ENCODE measurements around the gene STARD5.

STARD5 gene

DNA sequence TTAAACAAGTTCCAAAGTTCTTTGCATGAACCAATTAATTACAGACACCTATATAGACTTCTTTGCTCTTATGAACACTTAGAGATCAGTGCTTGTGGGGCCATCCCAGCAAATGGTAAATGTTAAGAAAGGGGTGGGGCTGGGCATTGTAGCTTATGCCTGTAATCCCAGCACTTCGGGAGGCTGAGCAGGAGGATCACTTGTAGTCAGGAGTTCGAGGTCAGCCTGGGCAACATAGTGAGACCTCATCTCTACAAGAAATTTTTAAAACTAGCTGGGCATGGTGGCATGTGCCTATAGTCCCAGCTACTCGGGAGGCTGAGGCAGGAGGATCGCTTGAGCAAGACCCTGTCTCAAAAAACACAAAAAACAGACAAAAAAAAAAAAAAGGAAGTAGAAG is 19.4 kb upstream of the STARD5 start:
- no peak for DNase-seq (ENCODE audit: low read depth)
- TF ChIP-seq, protein P1, sequence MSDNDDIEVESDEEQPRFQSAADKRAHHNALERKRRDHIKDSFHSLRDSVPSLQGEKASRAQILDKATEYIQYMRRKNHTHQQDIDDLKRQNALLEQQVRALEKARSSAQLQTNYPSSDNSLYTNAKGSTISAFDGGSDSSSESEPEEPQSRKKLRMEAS (IDR thresholded peaks at IDR 0.05; ENCODE audit: low read depth, low read length), result no peak
- TF ChIP-seq POLR2A (IDR thresholded peaks at IDR 0.05; ENCODE audit: extremely low read depth, insufficient read length), result no peak
- TF ChIP-seq MYC (IDR thresholded peaks at IDR 0.05; ENCODE audit: low read depth, low read length), result no peak
- TF ChIP-seq, protein P2, sequence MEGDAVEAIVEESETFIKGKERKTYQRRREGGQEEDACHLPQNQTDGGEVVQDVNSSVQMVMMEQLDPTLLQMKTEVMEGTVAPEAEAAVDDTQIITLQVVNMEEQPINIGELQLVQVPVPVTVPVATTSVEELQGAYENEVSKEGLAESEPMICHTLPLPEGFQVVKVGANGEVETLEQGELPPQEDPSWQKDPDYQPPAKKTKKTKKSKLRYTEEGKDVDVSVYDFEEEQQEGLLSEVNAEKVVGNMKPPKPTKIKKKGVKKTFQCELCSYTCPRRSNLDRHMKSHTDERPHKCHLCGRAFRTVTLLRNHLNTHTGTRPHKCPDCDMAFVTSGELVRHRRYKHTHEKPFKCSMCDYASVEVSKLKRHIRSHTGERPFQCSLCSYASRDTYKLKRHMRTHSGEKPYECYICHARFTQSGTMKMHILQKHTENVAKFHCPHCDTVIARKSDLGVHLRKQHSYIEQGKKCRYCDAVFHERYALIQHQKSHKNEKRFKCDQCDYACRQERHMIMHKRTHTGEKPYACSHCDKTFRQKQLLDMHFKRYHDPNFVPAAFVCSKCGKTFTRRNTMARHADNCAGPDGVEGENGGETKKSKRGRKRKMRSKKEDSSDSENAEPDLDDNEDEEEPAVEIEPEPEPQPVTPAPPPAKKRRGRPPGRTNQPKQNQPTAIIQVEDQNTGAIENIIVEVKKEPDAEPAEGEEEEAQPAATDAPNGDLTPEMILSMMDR (IDR thresholded peaks at IDR 0.05; ENCODE audit: low read depth, low read length), result no peak
- no peak overlapping the region for H3K4me3 ChIP-seq (ENCODE audit: low read depth, low read length)

DNA sequence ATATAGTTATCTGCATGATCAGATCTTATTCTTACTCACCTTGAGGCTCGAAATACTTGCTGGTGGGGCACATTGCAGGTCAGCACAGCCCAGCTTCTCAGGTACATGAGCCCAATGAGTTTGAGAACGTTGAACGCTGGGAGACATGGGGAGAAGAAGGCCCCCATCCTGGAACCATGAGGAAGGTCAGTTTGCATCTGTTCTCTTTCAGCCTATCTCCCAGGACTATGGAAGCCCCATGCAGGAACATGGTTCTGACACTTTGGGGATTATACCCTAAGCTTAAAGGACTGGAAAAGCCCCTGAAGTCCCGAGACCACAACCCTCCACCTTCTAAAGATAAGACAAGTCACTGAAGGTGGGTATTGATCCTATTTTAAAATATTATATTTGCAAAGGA is 17.4 kb upstream of the STARD5 start:
- no peak for DNase-seq (ENCODE audit: low read depth)
- TF ChIP-seq MYC (IDR thresholded peaks at IDR 0.05; ENCODE audit: low read depth, low read length), result no peak
- TF ChIP-seq, protein P2 (IDR thresholded peaks at IDR 0.05; ENCODE audit: low read depth, low read length), result no peak
- TF ChIP-seq, protein P1 (IDR thresholded peaks at IDR 0.05; ENCODE audit: low read depth, low read length), result no peak
- TF ChIP-seq POLR2A (IDR thresholded peaks at IDR 0.05; ENCODE audit: extremely low read depth, insufficient read length), result no peak
- no peak overlapping the region for H3K4me3 ChIP-seq (ENCODE audit: low read depth, low read length)

DNA sequence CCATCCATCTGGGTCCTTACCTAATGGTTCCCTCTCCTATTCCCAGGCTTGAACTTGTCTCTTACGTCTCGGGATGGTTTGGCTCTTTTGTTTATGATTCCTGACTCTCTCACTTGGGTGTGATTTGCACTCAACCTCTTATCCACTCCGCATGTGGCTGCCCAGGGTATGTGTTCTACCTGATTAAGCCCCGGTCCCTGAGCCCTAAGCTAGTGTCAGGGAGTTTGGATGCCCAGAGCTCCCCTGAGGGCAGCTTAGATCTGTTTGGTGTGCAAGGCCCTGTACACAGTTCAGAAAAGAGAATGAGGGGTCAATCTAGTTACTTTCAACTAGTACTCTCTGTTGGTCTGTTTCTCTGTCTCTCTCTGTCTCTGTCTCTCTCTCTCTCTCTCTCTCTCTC is 15.9 kb upstream of the STARD5 start:
- no peak for DNase-seq (ENCODE audit: low read depth)
- TF ChIP-seq, protein P1 (IDR thresholded peaks at IDR 0.05; ENCODE audit: low read depth, low read length), result no peak
- TF ChIP-seq MYC (IDR thresholded peaks at IDR 0.05; ENCODE audit: low read depth, low read length), result no peak
- TF ChIP-seq POLR2A (IDR thresholded peaks at IDR 0.05; ENCODE audit: extremely low read depth, insufficient read length), result no peak
- TF ChIP-seq, protein P2 (IDR thresholded peaks at IDR 0.05; ENCODE audit: low read depth, low read length), result no peak
- H3K4me3 ChIP-seq (ENCODE audit: low read depth, low read length), result no peak overlapping the region

DNA sequence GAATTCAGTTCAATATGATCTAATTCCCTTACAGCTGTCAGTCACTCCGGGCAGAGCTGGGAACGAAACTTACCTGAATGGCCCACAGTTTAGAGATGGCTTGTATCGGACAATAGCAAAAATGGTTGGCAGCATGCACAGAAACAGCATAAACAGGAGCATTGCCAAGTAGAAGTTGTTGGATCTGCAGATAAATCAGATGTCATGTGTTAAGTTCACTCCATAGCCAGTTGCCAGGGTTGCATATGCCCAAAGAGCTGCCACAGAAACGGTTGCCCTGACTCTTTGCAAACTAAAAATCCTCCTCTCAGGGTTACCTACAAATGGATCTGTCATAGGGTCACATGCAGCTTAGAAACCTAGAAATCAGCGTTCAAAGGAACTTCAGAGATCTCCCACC is 15.4 kb upstream of the STARD5 start:
- TF ChIP-seq, protein P2 (IDR thresholded peaks at IDR 0.05; ENCODE audit: low read depth, low read length), result no peak
- TF ChIP-seq MYC (IDR thresholded peaks at IDR 0.05; ENCODE audit: low read depth, low read length) (no peak), POLR2A (IDR thresholded peaks at IDR 0.05; ENCODE audit: extremely low read depth, insufficient read length) (no peak)
- H3K4me3 ChIP-seq (ENCODE audit: low read depth, low read length), result no peak overlapping the region
- DNase-seq (ENCODE audit: low read depth), result no peak

DNA sequence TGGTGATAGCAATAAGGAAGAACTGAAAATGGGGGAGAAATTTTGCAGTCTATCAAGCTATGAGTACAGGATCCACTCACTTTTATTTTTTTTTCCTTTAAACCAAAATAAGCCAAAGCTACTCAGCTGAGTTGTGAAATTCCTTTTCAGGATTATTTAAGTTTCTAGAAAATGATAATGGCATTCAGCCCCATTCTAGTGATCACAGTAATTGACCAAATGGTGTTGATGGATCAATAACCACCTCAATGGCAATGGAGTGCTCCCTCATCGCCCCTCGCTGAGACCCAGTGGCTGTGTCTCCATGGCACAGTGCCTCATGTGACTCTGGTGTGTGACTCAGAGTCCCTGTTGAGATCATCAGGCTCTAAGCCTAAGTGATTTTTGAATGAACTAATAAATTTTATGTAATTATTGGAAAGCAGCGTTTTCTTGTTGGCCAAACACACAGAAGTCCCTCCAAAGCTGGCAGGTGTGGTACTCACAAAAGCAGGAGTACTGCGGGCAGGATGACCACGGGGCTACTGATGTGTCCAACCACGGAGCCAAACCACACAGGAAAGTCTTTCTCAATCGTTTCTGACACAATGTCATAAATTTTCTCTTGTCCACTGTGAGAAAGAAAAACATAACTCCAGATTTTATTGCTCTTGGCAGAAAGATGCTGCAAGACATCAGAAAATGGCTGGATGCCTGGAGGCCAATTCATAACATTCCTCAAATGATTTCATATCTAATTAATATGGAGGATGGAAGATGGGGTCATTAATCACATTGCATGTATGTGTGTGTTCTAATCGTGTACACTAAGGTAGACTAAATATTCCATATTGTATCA is 14.4 kb upstream of the STARD5 start:
- no peak for TF ChIP-seq POLR2A (IDR thresholded peaks at IDR 0.05; ENCODE audit: extremely low read depth, insufficient read length)
- TF ChIP-seq, protein P1 (IDR thresholded peaks at IDR 0.05; ENCODE audit: low read depth, low read length), result peak; percentile 48; the same call in 1 of the 2 replicates
- TF ChIP-seq MYC (IDR thresholded peaks at IDR 0.05; ENCODE audit: low read depth, low read length), result peak; percentile 56; the same call in 1 of the 2 replicates
- peak; percentile 71 for DNase-seq (ENCODE audit: low read depth)

DNA sequence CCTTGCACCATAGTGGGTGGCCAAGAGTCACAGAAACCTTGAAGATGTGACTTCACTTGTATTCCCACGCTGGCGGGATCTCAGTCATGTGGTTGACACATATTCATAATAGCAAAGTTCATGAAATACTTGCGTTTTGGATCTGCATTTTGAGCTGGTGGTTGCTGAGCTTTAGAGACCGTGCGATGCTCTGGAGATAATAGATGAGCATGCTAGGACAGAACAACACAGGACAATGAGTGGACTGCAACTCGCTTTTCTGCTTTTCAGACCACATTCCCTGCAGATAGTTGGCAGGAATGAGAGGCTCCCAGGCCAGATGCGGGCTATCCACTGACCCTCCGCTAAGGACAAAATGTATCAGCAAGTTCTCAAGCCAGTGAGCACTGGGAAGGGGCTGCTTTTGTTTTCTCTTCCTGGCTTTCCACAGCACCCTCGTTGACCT is 13.8 kb upstream of the STARD5 start:
- TF ChIP-seq POLR2A (IDR thresholded peaks at IDR 0.05; ENCODE audit: extremely low read depth, insufficient read length) (no peak), MYC (IDR thresholded peaks at IDR 0.05; ENCODE audit: low read depth, low read length) (no peak)
- TF ChIP-seq, protein P2 (IDR thresholded peaks at IDR 0.05; ENCODE audit: low read depth, low read length), result no peak
- TF ChIP-seq, protein P1 (IDR thresholded peaks at IDR 0.05; ENCODE audit: low read depth, low read length), result no peak
- no peak overlapping the region for H3K4me3 ChIP-seq (ENCODE audit: low read depth, low read length)
- no peak for DNase-seq (ENCODE audit: low read depth)

More for the DNA sequence above, 14.4 kb upstream of the STARD5 start:
- H3K4me3 ChIP-seq (ENCODE audit: low read depth, low read length), result no peak overlapping the region
